HUES6 (cell line): ENCODE results near the gene KCTD7.
"Not testable (repeated sequence)": the region's sequence is repeated elsewhere in the genome, so short reads cannot be mapped to it uniquely, and the experiment has no call there.

Source experiments
- H3K27ac ChIP-seq: 2 replicates; pipeline ENCODE4 v1.7.0; 2013; ENCODE audit warnings: low read depth, mild to moderate bottlenecking, low read length, inconsistent platforms
- H3K27me3 ChIP-seq: 2 replicates; pipeline ENCODE4 v1.6.1; 2013; ENCODE audit warnings: low read length; ENCODE audit not compliant: control insufficient read depth, insufficient read depth
- H3K36me3 ChIP-seq: 2 replicates; pipeline ENCODE4 v1.6.1; 2013; ENCODE audit warnings: low read length; ENCODE audit not compliant: control insufficient read depth, insufficient read depth
- H3K4me1 ChIP-seq: 2 replicates; pipeline ENCODE4 v1.6.1; 2013; ENCODE audit warnings: low read length; ENCODE audit not compliant: control insufficient read depth, insufficient read depth
- H3K4me3 ChIP-seq: 2 replicates; pipeline ENCODE4 v1.5.1; 2013; ENCODE audit warnings: low read depth, low read length
- H3K9ac ChIP-seq: one replicate; pipeline ENCODE4 v1.6.1; 2013; ENCODE audit warnings: mild to moderate bottlenecking, low read length
- H3K9me3 ChIP-seq: 2 replicates; pipeline ENCODE4 v1.6.1; 2013; ENCODE audit warnings: low read depth, low read length; ENCODE audit not compliant: control insufficient read depth, insufficient read depth

The KCTD7 gene

GRCh38 chr7:66628361-66629221 is at the start of gene KCTD7:
TSS of gene KCTD7 (plus strand) at chr7:66628881. CDS start at chr7:66629065, 184 bp downstream.
- H3K9ac ChIP-seq: peak within 1 kb of the TSS; percentile 73
- H3K4me3 ChIP-seq: peak within 1 kb of the TSS; percentile 90
- H3K9me3 ChIP-seq: no peaks in the 10 kb centered on the region
- H3K4me1 ChIP-seq: 0 out of 2 replicates have a peak, but pooled peaks cover 6% of the 10 kb centered on the region
- peaks cover 6% of the 10 kb centered on the region for H3K36me3 ChIP-seq
- H3K27me3 ChIP-seq: no peaks in the 10 kb centered on the region
- peak within 1 kb of the TSS; percentile 60; the same call in 1 of the 2 replicates for H3K27ac ChIP-seq

- H3K9ac ChIP-seq, H3K9me3 ChIP-seq, H3K27ac ChIP-seq, H3K4me1 ChIP-seq, H3K27me3 ChIP-seq, H3K4me3 ChIP-seq: not testable (repeated sequence)
- H3K36me3 ChIP-seq: peaks cover 58% of the 10 kb centered on the region
These were observed 48.3 kb upstream of the KCTD7 start for GRCh38 chr7:66580380-66580779.

GRCh38 chr7:66582816-66583489 is 45.7 kb upstream of the KCTD7 start:
- H3K27ac ChIP-seq, H3K27me3 ChIP-seq, H3K9me3 ChIP-seq, H3K4me3 ChIP-seq, H3K9ac ChIP-seq, H3K4me1 ChIP-seq: not testable (repeated sequence)
- peaks cover 52% of the 10 kb centered on the region for H3K36me3 ChIP-seq

GRCh38 chr7:66583490-66584110 is 45.1 kb upstream of the KCTD7 start:
- peaks cover 48% of the 10 kb centered on the region for H3K36me3 ChIP-seq
- H3K27me3 ChIP-seq: no peaks in the 10 kb centered on the region
- no peak overlapping the region for H3K27ac ChIP-seq

DNA sequence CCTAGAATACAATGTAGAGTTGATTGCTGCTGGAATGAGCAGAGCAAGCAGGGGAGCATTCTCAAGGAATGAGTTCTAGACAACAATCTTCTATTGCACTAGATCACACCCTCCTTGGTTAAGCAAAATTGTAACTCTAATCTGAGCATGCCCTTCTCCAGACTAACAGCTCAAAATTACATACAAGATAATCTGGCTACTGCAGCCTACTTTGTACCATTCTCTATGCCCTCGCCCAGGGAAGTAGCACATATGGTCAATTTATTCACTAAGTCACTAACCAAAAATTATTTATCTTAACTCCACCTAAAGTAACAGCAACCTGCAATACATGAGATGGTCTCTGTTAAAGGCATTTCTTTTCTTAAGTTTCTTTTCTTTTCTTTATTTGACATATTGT is 42.5 kb upstream of the KCTD7 start:
- Histone ChIP-seq H3K9ac (no peak overlapping the region), H3K27ac (no peak overlapping the region), H3K27me3 (no peaks in the 10 kb centered on the region), H3K9me3 (no peaks in the 10 kb centered on the region), H3K36me3 (peaks cover 46% of the 10 kb centered on the region), H3K4me3 (no peak overlapping the region), H3K4me1 (peaks cover 7% of the 10 kb centered on the region; the same call in 1 of the 2 replicates)

More at GRCh38 chr7:66583490-66584110, 45.1 kb upstream of the KCTD7 start:
- Histone ChIP-seq H3K9me3 (no peaks in the 10 kb centered on the region), H3K9ac (no peak overlapping the region), H3K4me1 (no peaks in the 10 kb centered on the region; the same call in 1 of the 2 replicates), H3K4me3 (no peak overlapping the region)

DNA sequence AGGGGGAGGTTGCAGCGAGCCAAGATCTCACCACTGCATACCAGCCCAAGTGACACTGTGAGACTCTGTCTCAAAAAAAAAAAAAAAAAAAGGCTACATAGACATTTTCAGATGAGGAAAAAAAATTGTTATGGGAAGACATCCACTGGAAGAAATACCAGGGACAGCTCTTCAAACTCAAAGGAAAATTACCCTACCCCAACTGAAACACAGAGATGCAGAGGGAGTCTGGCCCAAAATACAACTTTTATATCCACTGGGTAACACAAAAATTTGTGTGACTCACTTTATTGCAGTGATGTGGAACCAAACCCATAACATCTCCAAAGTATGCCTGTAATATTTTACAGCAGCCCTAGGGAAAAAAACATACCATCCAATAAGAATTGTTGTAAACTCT is 40.5 kb upstream of the KCTD7 start:
- not testable (repeated sequence) for H3K27ac ChIP-seq, H3K9me3 ChIP-seq, H3K4me3 ChIP-seq, H3K9ac ChIP-seq, H3K27me3 ChIP-seq
- peaks cover 29% of the 10 kb centered on the region for H3K36me3 ChIP-seq
- H3K4me1 ChIP-seq: peaks cover 12% of the 10 kb centered on the region; the same call in 1 of the 2 replicates

- H3K36me3 ChIP-seq: peaks cover 21% of the 10 kb centered on the region; the same call in 1 of the 2 replicates
- H3K27ac ChIP-seq, H3K4me3 ChIP-seq, H3K27me3 ChIP-seq, H3K9ac ChIP-seq, H3K9me3 ChIP-seq: not testable (repeated sequence)
- peaks cover 12% of the 10 kb centered on the region; the same call in 1 of the 2 replicates for H3K4me1 ChIP-seq
These were observed 39.7 kb upstream of the KCTD7 start for GRCh38 chr7:66588856-66589570.

DNA sequence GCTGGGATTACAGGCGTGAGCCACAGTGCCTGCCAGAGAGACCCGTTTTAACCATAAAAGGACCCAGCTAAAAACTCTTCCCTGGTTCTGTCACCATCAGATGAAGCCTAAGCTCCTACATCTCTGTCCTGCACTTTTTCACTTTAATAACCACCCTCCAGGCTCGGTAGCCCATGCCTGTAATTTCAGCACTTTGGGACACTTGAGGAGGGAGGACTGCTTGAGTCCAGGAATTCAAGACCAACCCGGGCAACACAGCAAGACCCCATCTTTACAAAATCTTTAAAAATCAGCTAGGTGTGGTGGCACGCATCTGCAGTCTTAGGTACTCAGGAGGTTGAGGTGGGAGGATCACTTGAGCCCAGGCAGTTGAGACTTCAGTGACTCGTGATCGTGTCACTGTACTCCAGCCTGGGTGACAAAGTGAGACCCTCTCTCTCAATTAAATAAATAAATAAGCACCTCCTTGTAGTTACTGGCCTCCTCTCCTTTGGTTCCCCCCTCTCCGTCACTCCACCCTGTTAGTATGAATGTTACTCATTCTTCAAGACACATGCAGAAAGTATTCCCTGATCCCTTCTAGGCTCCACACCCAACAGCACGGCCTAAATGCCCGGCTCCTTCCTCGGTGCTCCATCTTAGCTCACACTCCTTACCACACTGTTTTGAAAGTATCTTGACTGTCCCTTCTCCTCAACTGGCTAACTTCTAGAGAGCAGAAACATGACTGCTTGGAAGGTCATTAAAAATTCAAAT is 38.2 kb upstream of the KCTD7 start:
- peaks cover 13% of the 10 kb centered on the region; the same call in 1 of the 2 replicates for H3K36me3 ChIP-seq
- peaks cover 12% of the 10 kb centered on the region; the same call in 1 of the 2 replicates for H3K4me1 ChIP-seq
- H3K27me3 ChIP-seq, H3K27ac ChIP-seq: not testable (repeated sequence)
- peak overlapping the region; percentile 91 for H3K4me3 ChIP-seq
- H3K9ac ChIP-seq: peak overlapping the region; percentile 29
- H3K9me3 ChIP-seq: peaks cover 16% of the 10 kb centered on the region

- H3K27me3 ChIP-seq: not testable (repeated sequence)
- Histone ChIP-seq H3K27ac (peak overlapping the region; percentile 92), H3K9me3 (peaks cover 22% of the 10 kb centered on the region), H3K4me3 (peak overlapping the region; percentile 91), H3K4me1 (peaks cover 12% of the 10 kb centered on the region; the same call in 1 of the 2 replicates), H3K36me3 (peaks cover 13% of the 10 kb centered on the region; the same call in 1 of the 2 replicates), H3K9ac (peak overlapping the region; percentile 93)
These were observed 37.5 kb upstream of the KCTD7 start for GRCh38 chr7:66591058-66591798.
